NOMO-1 (cell line): ENCODE data around the gene CACNA1S.
A peak's percentile ranks its signal among the peaks of the same experiment; 100 is the strongest.

Source experiments
- DNase-seq, 2 experiments: peaks; one replicate each; lab custom pipeline; 2025; ENCODE audit not compliant: unreplicated experiment in 2 of 2; lab: John Stamatoyannopoulos, UW

CACNA1S gene

GRCh38 chr1:201096041-201096461 lies 16.2 kb downstream of the CACNA1S start:
- DNase-seq: no peak

- DNase-seq: no peak
Observed at GRCh38 chr1:201095581-201095980, 16.6 kb downstream of the CACNA1S start.

- no peak for DNase-seq
Observed at GRCh38 chr1:201094832-201095231, 17.4 kb downstream of the CACNA1S start.

GRCh38 chr1:201093962-201094361 lies 18.3 kb downstream of the CACNA1S start:
- no peak for DNase-seq

GRCh38 chr1:201093561-201093960 lies 18.7 kb downstream of the CACNA1S start:
- DNase-seq: no peak

GRCh38 chr1:201092738-201093137 lies 19.5 kb downstream of the CACNA1S start:
- DNase-seq: no peak

- DNase-seq: no peak
Observed at GRCh38 chr1:201091256-201091655, 21.0 kb downstream of the CACNA1S start.

- DNase-seq: no peak
Observed at GRCh38 chr1:201090541-201090940, 21.7 kb downstream of the CACNA1S start.

- DNase-seq: no peak
Observed at GRCh38 chr1:201089596-201089995, 22.6 kb downstream of the CACNA1S start.

GRCh38 chr1:201088901-201089525 lies 23.2 kb downstream of the CACNA1S start:
- DNase-seq: no peak

GRCh38 chr1:201088395-201088794 lies 23.8 kb downstream of the CACNA1S start:
- no peak for DNase-seq

GRCh38 chr1:201085902-201086735 lies 26.1 kb downstream of the CACNA1S start:
- DNase-seq: peak; percentile 10 to 38

- DNase-seq: no peak
Observed at GRCh38 chr1:201084295-201084694, 27.9 kb downstream of the CACNA1S start.

GRCh38 chr1:201083741-201084140 lies 28.5 kb downstream of the CACNA1S start:
- no peak for DNase-seq

GRCh38 chr1:201080135-201080534 lies 32.1 kb downstream of the CACNA1S start:
- no peak for DNase-seq

GRCh38 chr1:201077736-201078135 lies 34.5 kb downstream of the CACNA1S start:
- DNase-seq: no peak

GRCh38 chr1:201077116-201077515 lies 35.1 kb downstream of the CACNA1S start:
- no peak for DNase-seq

GRCh38 chr1:201076092-201076491 lies 36.1 kb downstream of the CACNA1S start:
- DNase-seq: no peak

- DNase-seq: no peak
Observed at GRCh38 chr1:201074018-201074417, 38.2 kb downstream of the CACNA1S start.

- no peak for DNase-seq
Observed at GRCh38 chr1:201072922-201073321, 39.3 kb downstream of the CACNA1S start.

GRCh38 chr1:201072149-201072548 lies 40.1 kb downstream of the CACNA1S start:
- DNase-seq: no peak

- DNase-seq: no peak
Observed at GRCh38 chr1:201069636-201070035, 42.6 kb downstream of the CACNA1S start.
